ENCODE data around the gene RPH3AL.
"Not testable (repeated sequence)": the region's sequence is repeated elsewhere in the genome, so short reads cannot be mapped to it uniquely, and the experiment has no call there.

RPH3AL gene

DNA sequence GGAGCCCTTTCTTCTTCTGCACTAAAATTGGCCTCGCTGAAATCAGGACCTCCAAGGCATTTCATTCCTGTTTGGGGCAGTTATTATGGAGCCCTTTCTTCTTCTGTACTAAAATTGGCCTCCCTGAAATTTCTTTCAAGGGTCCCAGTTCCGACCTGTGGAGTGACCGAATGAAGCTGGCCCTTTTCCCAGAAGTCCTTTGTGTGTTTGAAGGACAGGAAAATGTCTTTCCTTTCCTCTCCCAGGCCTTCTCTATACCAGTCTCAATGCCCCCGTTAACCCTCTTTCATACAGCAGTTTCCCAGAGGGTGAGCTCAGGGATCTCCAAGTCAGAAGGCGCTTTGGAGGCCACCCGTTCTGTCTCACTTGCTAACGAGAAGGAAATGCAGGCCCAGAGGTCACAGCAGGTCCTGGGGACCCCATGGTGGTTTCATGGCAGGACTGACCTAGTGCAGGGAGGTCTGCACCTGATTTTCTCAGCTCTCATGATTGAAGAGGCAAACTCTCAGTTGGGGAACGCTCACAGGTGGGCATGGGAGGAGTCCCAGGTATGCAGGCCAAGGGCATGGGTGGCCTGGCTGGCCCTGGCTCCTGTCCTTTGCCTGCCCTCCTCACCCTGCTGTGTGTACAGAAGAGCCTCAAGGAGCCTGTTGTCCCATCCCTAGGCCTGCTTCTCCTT, 134.0 kb downstream of the RPH3AL start:
- no peak for TF ChIP-seq JUND (IDR thresholded peaks at IDR 0.05; ENCODE audit: low read depth)
- in situ Hi-C loops (cut with HindIII; ENCODE audit: low pct_unique_long_range_greater_than_20kb, low sequenced_read_pairs): no loop called here
- no peak for DNase-seq (ENCODE audit: low read depth in 1 of 2, low spot score in 1 of 2)

DNA sequence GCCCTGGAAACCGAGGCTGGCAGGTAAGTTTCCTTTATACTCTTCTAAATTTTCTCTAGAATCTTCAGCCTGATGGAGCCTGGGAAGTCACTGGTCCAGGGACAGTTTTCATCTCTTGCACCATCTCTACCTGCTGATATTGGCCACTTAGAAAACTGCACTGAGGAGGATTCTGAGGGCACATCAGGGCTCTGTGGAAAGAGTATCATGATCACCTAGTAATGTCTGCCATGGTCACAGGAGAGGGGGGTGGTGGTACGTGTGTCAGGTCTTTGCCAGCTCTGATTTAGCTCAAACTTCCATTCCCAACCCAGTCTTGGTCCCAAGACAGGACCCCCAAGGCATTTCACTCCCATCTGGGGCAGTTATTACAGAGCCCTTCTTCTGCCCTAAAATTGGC, 136.0 kb downstream of the RPH3AL start:
- TF ChIP-seq JUND (IDR thresholded peaks at IDR 0.05; ENCODE audit: low read depth): no peak
- no peak for DNase-seq (ENCODE audit: low read depth in 1 of 2, low spot score in 1 of 2)
- in situ Hi-C loops (cut with HindIII; ENCODE audit: low pct_unique_long_range_greater_than_20kb, low sequenced_read_pairs): no loop called here

DNA sequence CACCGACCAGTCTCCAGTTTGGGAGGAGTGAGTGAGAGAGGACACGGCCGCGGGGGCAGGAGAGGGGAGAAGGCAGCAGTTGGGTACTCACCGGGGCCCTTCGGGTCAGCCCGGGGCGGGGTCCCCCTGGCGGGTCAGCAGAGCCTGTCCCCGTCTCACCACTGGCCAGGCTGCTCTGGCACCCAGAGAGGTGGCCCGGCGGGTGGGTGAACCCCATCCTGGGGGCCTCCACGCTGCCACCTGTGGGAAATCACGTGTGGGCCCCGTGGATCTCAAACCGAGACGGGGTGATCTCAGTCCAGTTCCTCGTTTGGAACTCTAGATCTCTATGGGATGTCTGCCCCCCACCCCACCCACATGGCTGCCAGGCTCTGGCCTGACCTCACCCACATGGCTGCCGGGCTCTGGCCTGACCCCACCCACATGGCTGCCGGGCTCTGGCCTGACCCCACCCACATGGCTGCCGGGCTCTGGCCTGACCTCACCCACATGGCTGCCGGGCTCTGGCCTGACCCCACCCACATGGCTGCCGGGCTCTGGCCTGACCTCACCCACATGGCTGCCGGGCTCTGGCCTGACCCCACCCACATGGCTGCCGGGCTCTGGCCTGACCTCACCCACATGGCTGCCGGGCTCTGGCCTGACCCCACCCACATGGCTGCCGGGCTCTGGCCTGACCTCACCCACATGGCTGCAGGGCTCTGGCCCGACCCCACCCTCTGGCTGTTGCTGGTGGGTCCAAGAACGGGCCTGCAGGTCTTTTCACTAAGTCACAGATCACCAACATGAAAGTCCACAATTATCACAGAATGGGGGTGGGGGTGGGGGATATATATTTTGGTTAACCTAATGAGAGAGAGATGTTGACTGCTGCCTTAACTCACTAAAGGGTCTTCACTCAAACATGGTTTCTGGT, 136.8 kb downstream of the RPH3AL start:
- DNase-seq (ENCODE audit: low read depth in 1 of 2, low spot score in 1 of 2); in situ Hi-C loops (cut with HindIII; ENCODE audit: low pct_unique_long_range_greater_than_20kb, low sequenced_read_pairs): not testable (repeated sequence)

DNA sequence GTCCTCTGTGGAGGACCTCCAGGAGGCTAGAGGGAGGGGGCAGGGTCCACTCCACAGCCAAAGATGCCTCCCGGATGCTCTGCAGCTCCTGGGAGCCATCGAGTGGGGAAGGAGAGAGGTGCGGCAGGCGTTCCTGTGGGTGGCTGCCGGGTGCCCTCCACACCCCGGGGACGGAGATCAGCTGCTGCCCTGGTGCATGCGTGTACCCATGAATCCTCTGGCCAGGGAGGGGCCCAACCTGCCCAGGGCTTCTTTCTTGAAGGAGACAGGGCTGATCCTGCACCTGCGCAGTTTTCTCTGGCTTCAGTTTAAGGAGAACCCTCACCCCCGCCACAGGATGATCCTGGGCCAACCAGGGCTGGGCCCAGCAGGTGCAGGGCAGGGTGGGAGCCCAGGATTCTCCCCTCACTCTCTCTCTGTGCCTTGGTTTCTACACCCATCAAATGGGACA, 137.7 kb downstream of the RPH3AL start:
- TF ChIP-seq JUND (IDR thresholded peaks at IDR 0.05; ENCODE audit: low read depth): no peak
- in situ Hi-C loops (cut with HindIII; ENCODE audit: low pct_unique_long_range_greater_than_20kb, low sequenced_read_pairs): no loop called here
- DNase-seq (ENCODE audit: low read depth in 1 of 2, low spot score in 1 of 2): no peak

DNA sequence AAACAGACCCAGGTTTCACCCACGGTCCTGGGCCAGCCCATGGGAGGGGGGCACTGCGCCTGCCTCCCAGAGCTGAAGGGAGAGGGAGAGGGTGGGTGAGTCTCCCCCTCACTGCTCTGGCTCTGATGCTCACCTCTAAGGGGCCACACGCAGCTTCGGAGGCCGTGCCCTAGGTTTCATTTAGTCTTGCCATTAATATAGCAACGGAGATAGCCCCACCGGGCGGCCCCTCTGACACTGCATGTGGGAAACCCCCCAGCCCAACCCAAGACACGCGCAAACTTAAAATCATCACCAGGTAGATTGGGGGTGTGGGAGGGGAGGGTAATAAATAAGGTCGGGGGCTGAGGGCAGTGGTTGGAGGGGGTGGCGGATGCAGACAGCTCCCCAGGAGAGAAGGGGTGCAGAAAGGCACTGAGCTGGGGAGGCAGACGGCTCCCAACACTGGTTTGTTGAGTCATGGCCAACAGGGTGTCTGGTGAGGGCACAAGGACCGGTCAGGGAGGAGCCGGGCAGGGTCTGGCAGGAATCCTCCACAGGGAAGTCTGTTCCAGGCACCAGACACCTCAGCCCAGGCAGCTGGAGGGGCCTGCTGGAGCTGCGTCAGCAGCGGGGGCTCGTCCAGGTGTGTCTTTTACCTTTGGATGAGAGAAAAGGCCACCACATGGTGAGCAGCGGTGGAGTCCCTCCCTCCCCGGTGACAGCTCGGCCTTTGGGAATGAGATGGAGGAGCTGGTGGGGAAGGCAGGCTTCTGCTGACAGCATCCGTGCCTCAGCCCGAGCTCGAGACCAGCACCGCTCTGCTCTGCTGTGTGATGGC, 139.1 kb downstream of the RPH3AL start:
- in situ Hi-C loops (cut with HindIII; ENCODE audit: low pct_unique_long_range_greater_than_20kb, low sequenced_read_pairs): no loop called here
- DNase-seq (ENCODE audit: low read depth in 1 of 2, low spot score in 1 of 2): no peak
- TF ChIP-seq JUND (IDR thresholded peaks at IDR 0.05; ENCODE audit: low read depth): no peak

DNA sequence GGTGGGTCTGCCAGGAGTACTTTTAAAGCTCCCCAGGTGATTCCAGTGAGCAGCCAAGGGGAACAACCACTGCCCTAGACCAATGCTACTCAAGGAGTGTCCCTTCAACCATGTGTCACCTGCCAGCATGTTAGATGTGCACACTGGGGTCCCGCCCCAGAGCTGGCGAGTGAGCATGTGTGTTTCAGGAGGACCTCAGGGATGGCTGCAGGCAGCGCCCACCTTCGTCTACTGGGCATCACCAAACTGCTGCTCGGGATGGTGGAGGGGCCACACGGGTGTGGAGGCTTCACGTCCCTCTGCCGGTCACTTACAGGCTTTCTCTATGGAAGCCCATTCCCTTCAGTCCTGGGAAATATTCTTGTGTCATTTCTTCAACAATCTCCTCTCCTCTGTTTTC, 142.2 kb downstream of the RPH3AL start:
- no peak for TF ChIP-seq JUND (IDR thresholded peaks at IDR 0.05; ENCODE audit: low read depth)
- in situ Hi-C loops (cut with HindIII; ENCODE audit: low pct_unique_long_range_greater_than_20kb, low sequenced_read_pairs): no loop called here
- no peak for DNase-seq (ENCODE audit: low read depth in 1 of 2, low spot score in 1 of 2)

DNA sequence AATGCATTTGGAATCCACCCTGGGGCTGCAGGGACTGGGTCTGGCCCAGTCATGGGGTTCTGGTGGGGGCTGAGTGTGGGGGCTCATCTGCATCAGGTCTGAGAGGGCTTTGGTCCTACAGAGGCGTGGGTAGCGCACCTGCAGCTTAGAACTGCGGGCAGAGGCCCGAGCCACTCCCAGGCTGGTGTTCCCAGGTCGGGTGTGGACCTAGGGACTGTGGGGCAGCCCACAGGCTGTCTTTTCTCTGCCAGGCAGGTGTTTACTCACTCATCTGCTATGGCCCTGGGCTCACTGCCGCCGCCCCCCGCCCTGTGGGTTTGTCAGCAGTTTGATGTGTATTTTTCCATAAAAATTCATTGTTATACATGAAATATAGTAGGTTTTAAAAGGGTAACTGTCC, 144.2 kb downstream of the RPH3AL start:
- TF ChIP-seq JUND (IDR thresholded peaks at IDR 0.05; ENCODE audit: low read depth): no peak
- no peak for DNase-seq (ENCODE audit: low read depth in 1 of 2, low spot score in 1 of 2)
- in situ Hi-C loops (cut with HindIII; ENCODE audit: low pct_unique_long_range_greater_than_20kb, low sequenced_read_pairs): no loop called here

DNA sequence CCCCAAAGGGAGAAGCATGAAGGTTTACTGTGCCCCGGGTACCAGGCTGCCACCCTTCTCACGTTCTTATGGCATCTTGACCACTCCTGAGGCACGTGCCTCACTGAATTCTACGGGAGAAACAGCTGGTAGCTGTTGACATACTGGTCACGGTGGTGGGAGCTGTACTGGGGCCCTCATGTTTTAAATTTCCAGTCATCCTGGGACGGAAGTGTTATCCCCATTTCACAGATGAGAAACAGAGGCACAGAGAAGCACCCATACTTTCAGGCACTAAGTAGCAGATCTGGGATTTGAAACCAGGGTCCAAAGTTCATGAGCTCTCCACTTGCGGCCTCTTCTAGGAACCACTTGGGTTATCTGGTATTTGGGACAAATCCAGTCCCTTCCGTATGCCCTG, 144.8 kb downstream of the RPH3AL start:
- in situ Hi-C loops (cut with HindIII; ENCODE audit: low pct_unique_long_range_greater_than_20kb, low sequenced_read_pairs): no loop called here
- no peak for TF ChIP-seq JUND (IDR thresholded peaks at IDR 0.05; ENCODE audit: low read depth)
- DNase-seq (ENCODE audit: low read depth in 1 of 2, low spot score in 1 of 2): no peak

DNA sequence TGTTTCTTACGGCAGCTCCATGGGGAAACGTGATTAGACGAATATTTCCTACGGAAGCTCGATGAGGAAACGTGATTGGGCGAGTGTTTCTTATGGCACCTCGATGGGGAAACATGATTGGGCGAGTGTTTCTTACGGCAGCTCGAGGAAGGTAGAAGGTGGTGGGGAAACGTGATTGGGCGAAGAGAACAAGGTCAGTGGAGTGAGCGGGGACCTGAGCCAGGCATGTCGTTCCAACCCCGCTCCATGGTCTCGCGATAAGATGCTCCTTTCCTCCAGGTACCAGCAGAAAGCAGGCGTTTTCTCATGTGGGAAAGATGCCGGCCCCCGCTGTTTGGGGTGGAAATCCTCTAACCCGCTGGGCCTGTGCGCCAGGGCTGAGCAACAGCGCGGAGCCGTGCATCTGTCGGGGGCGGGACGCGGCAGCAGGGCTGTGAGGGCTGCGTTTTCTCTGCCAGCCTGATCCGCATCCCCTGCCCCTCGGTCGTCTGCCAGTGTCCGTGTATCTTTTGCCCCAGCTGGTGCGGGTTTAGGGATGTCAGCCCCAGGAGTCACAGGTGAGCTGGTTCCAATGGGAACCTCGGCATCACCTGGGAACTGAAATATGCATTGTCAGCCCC, 145.6 kb downstream of the RPH3AL start:
- TF ChIP-seq JUND (IDR thresholded peaks at IDR 0.05; ENCODE audit: low read depth): no peak
- in situ Hi-C loops (cut with HindIII; ENCODE audit: low pct_unique_long_range_greater_than_20kb, low sequenced_read_pairs): no loop called here
- no peak for DNase-seq (ENCODE audit: low read depth in 1 of 2, low spot score in 1 of 2)

DNA sequence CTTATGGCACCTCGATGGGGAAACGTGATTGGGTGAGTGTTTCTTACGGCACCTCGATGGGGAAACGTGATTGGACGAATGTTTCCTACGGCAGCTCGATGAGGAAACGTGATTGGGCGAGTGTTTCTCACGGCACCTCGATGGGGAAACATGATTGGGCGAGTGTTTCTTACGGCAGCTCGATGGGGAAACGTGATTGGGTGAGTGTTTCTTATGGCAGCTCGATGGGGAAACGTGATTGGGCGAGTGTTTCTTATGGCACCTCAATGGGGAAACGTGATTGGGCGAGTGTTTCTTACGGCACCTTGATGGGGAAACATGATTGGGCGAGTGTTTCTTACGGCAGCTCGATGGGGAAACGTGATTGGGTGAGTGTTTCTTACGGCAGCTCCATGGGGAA, 146.1 kb downstream of the RPH3AL start:
- in situ Hi-C loops (cut with HindIII; ENCODE audit: low pct_unique_long_range_greater_than_20kb, low sequenced_read_pairs): not testable (repeated sequence)

DNA sequence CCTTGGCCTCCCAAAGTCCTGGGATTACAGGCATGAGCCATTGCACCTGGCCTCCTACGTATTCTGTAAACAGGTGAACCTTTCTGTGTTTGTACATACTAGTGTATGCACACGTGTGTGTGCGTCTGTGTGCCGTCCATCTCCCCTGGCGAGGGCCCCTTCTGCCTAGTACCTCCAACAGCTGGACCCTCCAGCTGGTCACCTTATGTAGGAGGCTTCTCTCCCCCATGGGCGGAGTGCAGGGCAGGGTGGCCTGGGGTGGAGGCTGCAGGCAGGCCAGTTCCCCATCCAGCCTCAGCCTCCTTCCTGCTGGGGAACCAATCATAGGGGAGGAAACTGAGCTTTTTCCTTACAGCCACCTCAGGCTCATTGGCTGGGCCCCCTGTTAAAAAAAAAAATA, 146.8 kb downstream of the RPH3AL start:
- no peak for DNase-seq (ENCODE audit: low read depth in 1 of 2, low spot score in 1 of 2)
- no peak for TF ChIP-seq JUND (IDR thresholded peaks at IDR 0.05; ENCODE audit: low read depth)
- in situ Hi-C loops (cut with HindIII; ENCODE audit: low pct_unique_long_range_greater_than_20kb, low sequenced_read_pairs): no loop called here

More for the DNA sequence above, 146.1 kb downstream of the RPH3AL start:
- DNase-seq (ENCODE audit: low read depth in 1 of 2, low spot score in 1 of 2): not testable (repeated sequence)

DNA sequence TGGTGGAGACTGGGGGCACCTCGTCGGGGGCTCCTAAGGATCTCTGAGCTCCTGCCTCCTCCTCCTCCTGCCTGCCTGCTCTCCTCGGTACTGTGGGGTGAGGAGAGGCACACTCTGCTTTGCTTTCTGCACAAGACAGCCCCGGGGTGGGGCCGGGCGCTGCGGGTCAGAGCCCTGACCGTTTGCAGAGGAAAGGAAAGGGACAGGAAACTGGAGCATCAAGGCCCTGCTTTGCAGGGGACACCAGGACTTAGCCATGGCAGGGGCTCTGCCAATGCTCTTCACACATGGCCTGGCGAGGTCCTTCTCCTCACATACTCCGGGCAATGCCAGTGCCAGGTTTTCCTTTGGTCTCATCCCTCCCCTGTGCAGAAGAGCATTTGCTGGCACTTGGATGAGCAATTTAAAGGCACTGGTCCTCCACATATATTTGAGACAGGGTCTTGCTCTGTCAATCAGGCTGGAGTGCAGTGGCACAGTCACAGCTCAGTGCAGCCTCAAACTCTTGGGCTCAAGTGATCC, 147.4 kb downstream of the RPH3AL start:
- DNase-seq (ENCODE audit: low read depth in 1 of 2, low spot score in 1 of 2): no peak
- TF ChIP-seq JUND (IDR thresholded peaks at IDR 0.05; ENCODE audit: low read depth): no peak
- in situ Hi-C loops (cut with HindIII; ENCODE audit: low pct_unique_long_range_greater_than_20kb, low sequenced_read_pairs): no loop called here

All from T47D (cell line).